Measurements from ENCODE around the gene PERCC1. TPM values are rescaled to one million over a fixed set of nuclear protein-coding genes. Genes with fewer than 3 reads are reported as not detected.

The PERCC1 gene
- polyA plus RNA-seq, 1 experiment, result not detected

DNA sequence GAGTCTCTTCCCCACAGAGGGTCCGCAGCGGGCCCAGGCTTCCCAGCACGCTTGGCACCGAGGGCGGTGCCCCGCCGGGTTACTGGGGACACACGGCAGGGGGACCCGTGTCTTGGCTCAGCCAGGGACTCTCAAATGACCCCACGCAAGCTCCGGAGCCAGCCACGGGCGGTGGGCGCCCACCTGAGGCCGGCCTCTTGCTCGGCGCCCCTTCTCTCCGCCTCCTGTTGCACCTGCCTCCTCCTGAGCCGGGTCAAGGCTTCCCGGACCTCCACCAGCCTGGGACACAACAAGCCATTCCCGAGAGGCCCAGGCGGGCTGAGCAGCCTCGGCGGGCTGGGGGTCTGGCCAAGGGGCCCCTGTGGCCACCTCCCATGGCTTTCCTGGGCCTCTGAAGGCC is 11.8 kb downstream of the PERCC1 start:
- CTCF ChIA-PET, result no interaction called here
- H3K27ac ChIP-seq (ENCODE audit: low read depth, low read length), result no peak overlapping the region
- TF ChIP-seq, protein P1, sequence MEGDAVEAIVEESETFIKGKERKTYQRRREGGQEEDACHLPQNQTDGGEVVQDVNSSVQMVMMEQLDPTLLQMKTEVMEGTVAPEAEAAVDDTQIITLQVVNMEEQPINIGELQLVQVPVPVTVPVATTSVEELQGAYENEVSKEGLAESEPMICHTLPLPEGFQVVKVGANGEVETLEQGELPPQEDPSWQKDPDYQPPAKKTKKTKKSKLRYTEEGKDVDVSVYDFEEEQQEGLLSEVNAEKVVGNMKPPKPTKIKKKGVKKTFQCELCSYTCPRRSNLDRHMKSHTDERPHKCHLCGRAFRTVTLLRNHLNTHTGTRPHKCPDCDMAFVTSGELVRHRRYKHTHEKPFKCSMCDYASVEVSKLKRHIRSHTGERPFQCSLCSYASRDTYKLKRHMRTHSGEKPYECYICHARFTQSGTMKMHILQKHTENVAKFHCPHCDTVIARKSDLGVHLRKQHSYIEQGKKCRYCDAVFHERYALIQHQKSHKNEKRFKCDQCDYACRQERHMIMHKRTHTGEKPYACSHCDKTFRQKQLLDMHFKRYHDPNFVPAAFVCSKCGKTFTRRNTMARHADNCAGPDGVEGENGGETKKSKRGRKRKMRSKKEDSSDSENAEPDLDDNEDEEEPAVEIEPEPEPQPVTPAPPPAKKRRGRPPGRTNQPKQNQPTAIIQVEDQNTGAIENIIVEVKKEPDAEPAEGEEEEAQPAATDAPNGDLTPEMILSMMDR (IDR thresholded peaks at IDR 0.05; ENCODE audit: low read depth, low read length), result no peak
- POLR2A ChIA-PET, result no interaction called here
- no peak for DNase-seq (ENCODE audit: low read depth, low spot score)
- H3K27me3 ChIP-seq (ENCODE audit: control insufficient read depth, insufficient read depth, low read length), result no peaks in the 10 kb centered on the region
- no peak overlapping the region for H3K4me3 ChIP-seq (ENCODE audit: low read depth, low read length)
- no peaks in the 10 kb centered on the region; the same call in 1 of the 2 replicates for H3K9me3 ChIP-seq (ENCODE audit: control insufficient read depth, insufficient read depth, low read length)

DNA sequence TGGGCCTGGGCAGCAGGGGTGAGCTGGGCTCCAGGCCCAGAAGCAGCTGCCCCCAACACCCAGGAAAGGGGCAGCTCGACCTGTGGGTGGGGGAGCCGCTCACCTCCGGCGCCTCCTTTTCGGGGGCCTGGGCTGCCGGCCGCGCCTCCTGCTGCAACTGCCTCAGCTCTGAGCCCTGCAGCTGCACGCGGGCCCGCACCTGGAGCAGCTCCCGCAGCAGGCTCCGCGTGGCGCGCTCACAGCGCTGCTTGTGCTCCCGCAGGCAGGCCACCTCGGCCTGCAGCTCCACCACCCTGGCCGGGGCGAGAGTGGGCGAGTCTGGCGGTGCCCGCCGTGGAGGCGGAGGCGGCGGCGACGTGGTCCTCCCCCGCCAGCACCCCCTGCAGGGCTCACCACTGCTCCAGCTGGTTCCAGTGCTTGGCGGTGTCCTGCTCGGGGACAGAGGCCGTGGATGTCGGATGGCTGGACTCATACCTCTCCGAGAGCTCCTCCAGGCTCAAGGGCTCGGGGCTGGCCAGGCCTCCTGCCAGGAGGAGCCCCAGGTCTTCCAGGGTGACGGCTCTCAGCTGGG is 12.6 kb downstream of the PERCC1 start:
- DNase-seq (ENCODE audit: low read depth, low spot score), result no peak
- H3K4me3 ChIP-seq (ENCODE audit: low read depth, low read length), result no peak overlapping the region
- CTCF ChIA-PET, result no interaction called here
- H3K9me3 ChIP-seq (ENCODE audit: control insufficient read depth, insufficient read depth, low read length), result no peaks in the 10 kb centered on the region; the same call in 1 of the 2 replicates
- H3K27ac ChIP-seq (ENCODE audit: low read depth, low read length), result no peak overlapping the region
- TF ChIP-seq, protein P1 (IDR thresholded peaks at IDR 0.05; ENCODE audit: low read depth, low read length), result no peak
- H3K27me3 ChIP-seq (ENCODE audit: control insufficient read depth, insufficient read depth, low read length), result no peaks in the 10 kb centered on the region
- POLR2A ChIA-PET, result no interaction called here

DNA sequence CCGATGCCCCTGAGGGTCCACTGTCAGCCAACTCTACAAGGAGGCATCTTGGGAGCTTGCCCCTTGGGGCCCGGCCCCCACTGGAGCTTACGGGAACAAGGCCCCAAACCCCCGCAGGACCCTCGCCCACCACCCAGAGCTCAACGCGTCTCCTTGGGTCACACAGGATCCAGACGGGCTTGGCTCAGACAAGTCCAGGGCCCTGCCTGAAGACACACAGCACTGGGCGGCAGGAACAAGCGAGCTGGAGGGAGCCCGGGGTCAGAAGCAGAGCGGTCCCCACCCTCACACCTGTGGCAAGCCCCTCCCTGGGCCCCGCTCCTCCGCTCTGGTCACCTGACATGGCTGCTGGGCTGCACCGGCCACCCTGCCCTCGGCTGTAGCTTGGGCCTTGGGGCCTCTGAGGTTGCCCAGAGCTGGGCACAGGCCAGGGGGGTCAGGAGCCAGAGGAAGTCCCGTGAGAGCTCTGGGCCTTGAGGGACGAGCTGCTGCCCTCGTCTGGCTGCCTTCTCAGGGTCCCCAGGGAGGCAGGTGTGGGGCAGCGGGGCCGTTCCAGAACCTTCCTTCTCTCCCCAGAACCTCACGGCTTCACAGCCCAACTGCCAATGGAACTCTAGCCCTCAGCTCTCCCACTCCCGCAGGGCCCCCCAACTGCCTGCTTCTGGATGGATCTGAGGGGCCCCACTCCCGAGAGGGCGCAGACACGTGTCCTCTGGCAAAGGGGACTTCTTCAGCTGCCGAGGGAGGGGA is 13.3 kb downstream of the PERCC1 start, which contains the start of gene CCDC154:
CCDC154 (minus strand) TSS at position 577 of the 750 bp plus-strand sequence; CDS start at position 343, 234 bp downstream.
- DNase-seq (ENCODE audit: low read depth, low spot score), result no peak
- TF ChIP-seq, protein P1 (IDR thresholded peaks at IDR 0.05; ENCODE audit: low read depth, low read length), result no peak
- H3K27me3 ChIP-seq (ENCODE audit: control insufficient read depth, insufficient read depth, low read length), result no peaks in the 10 kb centered on the region
- ChIA-PET CTCF (no interaction called here), POLR2A (no interaction called here)
- no peaks in the 10 kb centered on the region; the same call in 1 of the 2 replicates for H3K9me3 ChIP-seq (ENCODE audit: control insufficient read depth, insufficient read depth, low read length)
- H3K27ac ChIP-seq (ENCODE audit: low read depth, low read length), result no peak within 1 kb of the TSS
- H3K4me3 ChIP-seq (ENCODE audit: low read depth, low read length), result no peak within 1 kb of the TSS

DNA sequence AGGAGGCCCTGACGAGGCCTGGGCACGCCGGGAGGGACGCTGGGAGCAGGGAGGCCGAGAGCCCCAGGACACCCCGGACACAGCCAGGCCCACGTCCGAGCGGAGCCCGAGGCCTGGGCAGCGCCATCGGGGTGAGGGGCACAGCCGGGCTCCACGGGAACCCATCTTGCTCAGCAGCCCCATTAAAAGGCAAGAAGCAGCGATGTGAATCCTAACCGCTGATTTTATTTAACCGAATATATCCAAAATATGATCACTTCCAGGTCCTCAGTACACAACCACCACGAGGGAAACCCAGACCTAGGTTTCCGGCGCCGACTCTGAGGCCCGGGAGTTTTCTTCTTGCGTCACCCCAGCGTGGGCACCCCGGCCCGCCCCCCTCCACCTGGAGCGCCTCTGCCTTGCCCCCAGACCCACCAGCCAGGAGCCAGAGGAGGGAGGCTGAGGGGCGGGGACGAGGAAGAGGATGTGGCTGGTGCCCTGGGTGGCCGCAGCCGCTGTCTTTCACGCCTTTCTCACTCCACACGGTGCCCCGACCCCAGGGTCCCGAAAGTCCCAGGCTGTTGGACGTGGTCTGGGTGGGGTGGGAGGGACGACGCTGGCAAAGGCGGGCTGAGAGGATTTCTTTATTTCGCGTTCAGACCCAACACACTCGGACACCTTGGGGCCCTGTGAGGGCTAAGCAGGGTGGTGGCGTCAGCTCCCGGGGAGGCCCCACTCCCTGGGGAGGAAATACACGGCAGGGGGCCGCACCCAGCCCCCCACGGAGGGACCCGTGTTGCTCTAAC is 14.0 kb downstream of the PERCC1 start:
- ChIA-PET POLR2A (no interaction called here), CTCF (no interaction called here)
- H3K27ac ChIP-seq (ENCODE audit: low read depth, low read length), result no peak overlapping the region
- TF ChIP-seq, protein P1 (IDR thresholded peaks at IDR 0.05; ENCODE audit: low read depth, low read length), result no peak
- no peaks in the 10 kb centered on the region for H3K27me3 ChIP-seq (ENCODE audit: control insufficient read depth, insufficient read depth, low read length)
- H3K9me3 ChIP-seq (ENCODE audit: control insufficient read depth, insufficient read depth, low read length), result no peaks in the 10 kb centered on the region; the same call in 1 of the 2 replicates
- no peak for DNase-seq (ENCODE audit: low read depth, low spot score)
- H3K4me3 ChIP-seq (ENCODE audit: low read depth, low read length), result no peak overlapping the region
